Pancreas (tissue), 10 donors: ENCODE measurements around the gene ODC1. TPM values are rescaled to one million over a fixed set of nuclear protein-coding genes. Genes with fewer than 3 reads are reported as not detected.

Experiments
- ATAC-seq, 4 donors: fragments of 200-7000 bp; cut with Tn5 transposase; one replicate each; pipeline versions ENCODE4 v1.8.0 to v1.9.1; 2020; ENCODE audit warnings: mild to moderate bottlenecking in 4 of 4, moderate library complexity in 4 of 4
- DNase-seq, 6 donors: peaks; one replicate each; pipeline ENCODE4 v3.0.0-alpha.2; 2020
- FAIRE-seq: peaks from 2 replicates; lab custom pipeline; 2012; peaks lifted over from hg19 to GRCh38; lab: Jason Lieb, UNC
- H3K27ac ChIP-seq, 4 donors: fragments of 200-600 bp; sonication (generic); 1 replicate in 3 of 4; 2 replicates in 1 of 4; pipeline versions ENCODE4 v1.5.0 to v1.8.0; 2020
- H3K27me3 ChIP-seq, 4 donors: fragments of 200-600 bp; one replicate each; pipeline ENCODE4 v1.8.0; 2021
- H3K36me3 ChIP-seq, 3 donors: fragments of 200-600 bp; sonication (generic) in 1 of 3; one replicate each; pipeline versions ENCODE4 v1.5.0 to v1.8.0; 2020 to 2021
- H3K4me1 ChIP-seq, 3 donors: fragments of 200-600 bp; one replicate each; pipeline ENCODE4 v1.8.0; 2021
- H3K4me3 ChIP-seq, 4 donors: fragments of 200-600 bp; sonication (generic) in 2 of 4; one replicate each; pipeline versions ENCODE4 v1.5.0 to v1.8.0; 2020 to 2021
- H3K9me3 ChIP-seq, 4 donors: fragments of 200-600 bp; one replicate each; pipeline ENCODE4 v1.8.0; 2021
- WGBS, 2 donors: extraction: QIAGEN DNeasy Blood & Tissue Kit; methylation state at CpG; one replicate each; pipeline ENCODE4 v1.1.7; 2013; 5-methylcytosine and 5-hydroxymethylcytosine counted together
- intact Hi-C, 3 donors: fragments of 100-400 bp; cut with DNase I; formaldehyde crosslinking; loops; one replicate each; pipeline versions ENCODE4 v1.11.1 to v1.14.2; 2022
- polyA plus RNA-seq, 2 donors: library from polyadenylated mRNA; stranded (reverse); fragments of 200-250 nt; gene quantifications; one replicate each; pipeline ENCODE4 v1.2.3, GENCODE V29; 2013
- total RNA-seq, 6 donors: library from RNA; stranded (reverse); fragmentation: NEBNext Ultra II Directional in 4 of 6; extraction: Animal tissue kit (Norgen Biotek cat#: 25700) in 4 of 6; gene quantifications; one replicate each; pipeline versions ENCODE4 v1.2.1 to v1.2.4, GENCODE V29; 2021 to 2023
- TF ChIP-seq, protein P1 (sequence below), 4 donors: fragments of 200-600 bp; sonication (generic) in 3 of 4; IDR thresholded peaks; one replicate each; pipeline versions ENCODE4 v1.5.0 to v1.8.0; 2021; ENCODE audit warnings: antibody characterized with exemption in 4 of 4
- donor health status: healthy with polysubstance abuse.
- donor health status: DM: no; HTN: no; CAD: no; lungs with moderate emphysema.
- donor health status: DM: no; HTN: no; CAD: no.
- donor health status: control.
- donor health status: control.
- donor health status: Bipolar disorder and iron deficiency.
- donor health status: DM: yes; HTN: yes; CAD: no.
- donor health status: DM: no; HTN: no; CAD: no.
- donor health status: DM: no; HTN: no; CAD: no.
- donor health status: DM: yes; HTN: yes; CAD: no.

ODC1 gene
- total and polyA plus RNA-seq, 8 donors: 9.3 to 52.2 (median 28.5) TPM

DNA sequence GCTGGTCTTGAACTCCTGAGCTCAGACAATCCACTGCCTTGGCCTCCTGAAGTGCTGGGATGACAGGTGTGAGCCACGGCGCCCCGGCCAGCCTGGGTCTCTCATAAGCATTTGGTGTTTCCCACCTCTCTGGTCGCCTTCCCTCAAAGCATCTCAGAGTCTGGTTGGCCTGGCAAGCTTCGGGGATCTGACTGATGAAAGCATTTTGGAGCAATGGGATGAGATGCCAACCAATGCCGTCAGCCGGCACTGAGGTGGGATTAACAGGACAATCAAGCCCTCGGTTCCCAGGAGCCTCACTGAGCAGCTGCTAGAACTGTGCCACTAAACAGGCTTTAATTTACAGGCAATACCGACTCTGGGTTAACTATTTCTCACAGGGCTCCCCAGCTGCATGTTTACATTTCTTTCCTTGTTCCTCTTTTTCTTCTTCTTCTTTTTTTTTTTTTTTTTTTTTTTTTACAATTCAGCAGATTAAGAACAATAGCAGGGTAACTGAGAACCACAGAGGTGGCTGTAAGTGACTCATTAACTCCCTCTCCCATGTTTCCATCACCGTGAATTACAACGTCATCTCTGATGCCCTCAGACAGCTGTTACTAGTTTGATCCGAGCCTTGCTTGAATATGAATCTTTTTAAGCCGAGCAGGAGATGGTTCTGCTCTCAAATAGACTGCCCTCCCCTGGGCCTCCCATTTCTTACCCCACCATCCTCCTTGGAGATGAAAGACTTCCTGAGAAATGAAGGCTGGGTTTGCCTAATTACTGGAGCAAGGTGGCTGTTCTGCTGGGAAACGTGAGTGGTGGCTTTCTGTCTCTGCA is 37.9 kb downstream of the ODC1 start:
- Histone ChIP-seq H3K4me1 (peaks cover 39 to 47% (median 40%) of the 10 kb centered on the region in 3 donors), H3K9me3 (no peaks in the 10 kb centered on the region), H3K27ac (no peak overlapping the region), H3K4me3 (no peak overlapping the region), H3K27me3 (no peaks in the 10 kb centered on the region), H3K36me3 (no peaks in the 10 kb centered on the region)
- TF ChIP-seq, protein P1, sequence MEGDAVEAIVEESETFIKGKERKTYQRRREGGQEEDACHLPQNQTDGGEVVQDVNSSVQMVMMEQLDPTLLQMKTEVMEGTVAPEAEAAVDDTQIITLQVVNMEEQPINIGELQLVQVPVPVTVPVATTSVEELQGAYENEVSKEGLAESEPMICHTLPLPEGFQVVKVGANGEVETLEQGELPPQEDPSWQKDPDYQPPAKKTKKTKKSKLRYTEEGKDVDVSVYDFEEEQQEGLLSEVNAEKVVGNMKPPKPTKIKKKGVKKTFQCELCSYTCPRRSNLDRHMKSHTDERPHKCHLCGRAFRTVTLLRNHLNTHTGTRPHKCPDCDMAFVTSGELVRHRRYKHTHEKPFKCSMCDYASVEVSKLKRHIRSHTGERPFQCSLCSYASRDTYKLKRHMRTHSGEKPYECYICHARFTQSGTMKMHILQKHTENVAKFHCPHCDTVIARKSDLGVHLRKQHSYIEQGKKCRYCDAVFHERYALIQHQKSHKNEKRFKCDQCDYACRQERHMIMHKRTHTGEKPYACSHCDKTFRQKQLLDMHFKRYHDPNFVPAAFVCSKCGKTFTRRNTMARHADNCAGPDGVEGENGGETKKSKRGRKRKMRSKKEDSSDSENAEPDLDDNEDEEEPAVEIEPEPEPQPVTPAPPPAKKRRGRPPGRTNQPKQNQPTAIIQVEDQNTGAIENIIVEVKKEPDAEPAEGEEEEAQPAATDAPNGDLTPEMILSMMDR (IDR thresholded peaks at IDR 0.05): no peak
- ATAC-seq: no peak
- DNase-seq: no peak
- WGBS, 2 donors: 74 to 75% methylated on average over 14 of the region's 14 CpGs
- FAIRE-seq: no peak
- intact Hi-C loops: loop anchor here in 1 of 3 donors (10.0 kb wide), 1 partner anchor 105 kb away; the partner anchor contains the start of gene HPCAL1

- Histone ChIP-seq H3K27me3 (no peaks in the 10 kb centered on the region), H3K4me1 (peaks cover 33 to 46% (median 33%) of the 10 kb centered on the region in 3 donors), H3K27ac (peak overlapping the region; percentile 6 to 88 (median 72)), H3K9me3 (no peaks in the 10 kb centered on the region), H3K36me3 (no peaks in the 10 kb centered on the region), H3K4me3 (no peak overlapping the region)
- peak; percentile 81 to 94 (median 89) for DNase-seq
- WGBS, 2 donors: 14 to 15% methylated on average over 24 of the region's 24 CpGs
- intact Hi-C loops: loop anchor here in 2 of 3 donors (5.0 to 10.0 kb wide), 2 partner anchors 42 to 134 kb away; no protein-coding TSS in a partner anchor
- peak; percentile 78 to 90 (median 84) for ATAC-seq
- TF ChIP-seq, protein P1 (IDR thresholded peaks at IDR 0.05): peak; percentile 88 to 95 (median 90)
- no peak for FAIRE-seq
Observed at GRCh38 chr2:10408649-10409579, 39.2 kb downstream of the ODC1 start.

- Histone ChIP-seq H3K9me3 (no peaks in the 10 kb centered on the region), H3K4me1 (peaks cover 24 to 37% (median 26%) of the 10 kb centered on the region in 3 donors), H3K27me3 (no peaks in the 10 kb centered on the region), H3K27ac (peak overlapping the region; percentile 36 to 88 (median 72)), H3K4me3 (no peak overlapping the region), H3K36me3 (no peaks in the 10 kb centered on the region)
- peak in 5 of 6 donors; percentile 76 to 88 (median 87) for DNase-seq
- TF ChIP-seq, protein P1 (IDR thresholded peaks at IDR 0.05): no peak
- 33 to 34% methylated on average over 11 of the region's 11 CpGs for WGBS, 2 donors
- FAIRE-seq: no peak
- intact Hi-C loops: loop anchor here in 2 of 3 donors (5.0 to 10.0 kb wide), 2 partner anchors 41 to 133 kb away; no protein-coding TSS in a partner anchor
- peak; percentile 87 to 92 (median 90) for ATAC-seq
Observed at GRCh38 chr2:10407841-10408648, 40.1 kb downstream of the ODC1 start.

- DNase-seq (peak in 1 of 6 donors; percentile 27), FAIRE-seq (no peak), ATAC-seq (no peak)
- WGBS, 2 donors: 84 to 91% methylated on average over 4 of the region's 4 CpGs
- Histone ChIP-seq H3K27me3 (no peaks in the 10 kb centered on the region), H3K9me3 (no peaks in the 10 kb centered on the region), H3K4me1 (peaks cover 23 to 37% (median 26%) of the 10 kb centered on the region in 3 donors), H3K4me3 (no peak overlapping the region), H3K36me3 (no peaks in the 10 kb centered on the region), H3K27ac (peak overlapping the region; percentile 36 to 88 (median 72))
- intact Hi-C loops: loop anchor here in 2 of 3 donors (5.0 to 10.0 kb wide), 2 partner anchors 40 to 133 kb away; no protein-coding TSS in a partner anchor
- TF ChIP-seq, protein P1 (IDR thresholded peaks at IDR 0.05): no peak
Observed at GRCh38 chr2:10407432-10407831, 40.7 kb downstream of the ODC1 start.
